ENCODE measurements around the gene C2CD4D. TPM values are rescaled to one million over a fixed set of nuclear protein-coding genes. Genes with fewer than 3 reads are reported as not detected.

The C2CD4D gene
- total RNA-seq, 1 donor from 2014 or later, result 0.16 TPM

- peaks cover 1% of the 10 kb centered on the region for H3K4me1 Mint-ChIP-seq (ENCODE audit: low read depth, unreplicated experiment)
These were observed 37.2 kb downstream of the C2CD4D start for GRCh38 chr1:151802372-151802771.

GRCh38 chr1:151801846-151802245 is 37.8 kb downstream of the C2CD4D start:
- H3K4me1 ChIP-seq (ENCODE audit: insufficient read depth, low read length), result no peaks in the 10 kb centered on the region
- peaks cover 1% of the 10 kb centered on the region for H3K4me1 Mint-ChIP-seq (ENCODE audit: low read depth, unreplicated experiment)
- H3K9me3 ChIP-seq (ENCODE audit: insufficient read depth, low read depth, low read length), result no peaks in the 10 kb centered on the region
- no peak for TF ChIP-seq CTCF (IDR thresholded peaks at IDR 0.05; ENCODE audit: insufficient read depth, low read depth, low read length)
- no peak for TF ChIP-seq EZH2 (IDR thresholded peaks at IDR 0.05; ENCODE audit: insufficient read depth, low read length)
- no peak overlapping the region for H3K4me3 Mint-ChIP-seq (ENCODE audit: unreplicated experiment)
- H3K27me3 ChIP-seq (ENCODE audit: insufficient read depth, low read length), result peaks cover 78% of the 10 kb centered on the region
- peaks cover 62% of the 10 kb centered on the region for H3K27me3 Mint-ChIP-seq (ENCODE audit: low read depth, unreplicated experiment)
- no peak overlapping the region for H3K9ac ChIP-seq (ENCODE audit: low read length)
- no peak overlapping the region for H2AFZ ChIP-seq (ENCODE audit: low read depth, low read length)
- no peak overlapping the region for H3K4me2 ChIP-seq (ENCODE audit: low read length)
- DNase-seq (ENCODE audit: low read depth) (no peak), FAIRE-seq (no peak)
- H3K36me3 ChIP-seq (ENCODE audit: insufficient read depth, low read length), result no peaks in the 10 kb centered on the region
- H4K20me1 ChIP-seq (ENCODE audit: insufficient read depth, low read length), result no peaks in the 10 kb centered on the region
- peaks cover 7% of the 10 kb centered on the region for H3K36me3 Mint-ChIP-seq (ENCODE audit: low read depth, unreplicated experiment)
- no peak overlapping the region for H3K4me3 ChIP-seq (ENCODE audit: insufficient read depth, low read depth, low read length)
- H3K27ac Mint-ChIP-seq (ENCODE audit: unreplicated experiment), result no peak overlapping the region
- no peaks in the 10 kb centered on the region for H3K79me2 ChIP-seq (ENCODE audit: insufficient read depth, low read length)
- no peak overlapping the region for H3K27ac ChIP-seq (ENCODE audit: low read depth, low read length)
- no peaks in the 10 kb centered on the region for H3K9me3 Mint-ChIP-seq (ENCODE audit: unreplicated experiment)

More at GRCh38 chr1:151802372-151802771, 37.2 kb downstream of the C2CD4D start:
- no peak overlapping the region for H3K4me3 ChIP-seq (ENCODE audit: insufficient read depth, low read depth, low read length)
- H3K4me2 ChIP-seq (ENCODE audit: low read length), result no peak overlapping the region
- H3K9ac ChIP-seq (ENCODE audit: low read length), result no peak overlapping the region
- TF ChIP-seq EZH2 (IDR thresholded peaks at IDR 0.05; ENCODE audit: insufficient read depth, low read length), result no peak
- TF ChIP-seq CTCF (IDR thresholded peaks at IDR 0.05; ENCODE audit: insufficient read depth, low read depth, low read length), result no peak
- no peaks in the 10 kb centered on the region for H3K79me2 ChIP-seq (ENCODE audit: insufficient read depth, low read length)
- H3K9me3 ChIP-seq (ENCODE audit: insufficient read depth, low read depth, low read length), result no peaks in the 10 kb centered on the region
- no peak overlapping the region for H3K27ac Mint-ChIP-seq (ENCODE audit: unreplicated experiment)
- H2AFZ ChIP-seq (ENCODE audit: low read depth, low read length), result no peak overlapping the region
- FAIRE-seq, result no peak
- DNase-seq (ENCODE audit: low read depth), result no peak
- H3K4me3 Mint-ChIP-seq (ENCODE audit: unreplicated experiment), result no peak overlapping the region
- H3K36me3 Mint-ChIP-seq (ENCODE audit: low read depth, unreplicated experiment), result peaks cover 7% of the 10 kb centered on the region
- no peaks in the 10 kb centered on the region for H3K9me3 Mint-ChIP-seq (ENCODE audit: unreplicated experiment)
- no peaks in the 10 kb centered on the region for H3K4me1 ChIP-seq (ENCODE audit: insufficient read depth, low read length)
- no peak overlapping the region for H3K27ac ChIP-seq (ENCODE audit: low read depth, low read length)
- no peaks in the 10 kb centered on the region for H4K20me1 ChIP-seq (ENCODE audit: insufficient read depth, low read length)
- peaks cover 80% of the 10 kb centered on the region for H3K27me3 ChIP-seq (ENCODE audit: insufficient read depth, low read length)
- no peaks in the 10 kb centered on the region for H3K36me3 ChIP-seq (ENCODE audit: insufficient read depth, low read length)
- H3K27me3 Mint-ChIP-seq (ENCODE audit: low read depth, unreplicated experiment), result peaks cover 63% of the 10 kb centered on the region

GRCh38 chr1:151801310-151801820 is 38.3 kb downstream of the C2CD4D start:
- TF ChIP-seq CTCF (IDR thresholded peaks at IDR 0.05; ENCODE audit: insufficient read depth, low read depth, low read length), result no peak
- no peak for TF ChIP-seq EZH2 (IDR thresholded peaks at IDR 0.05; ENCODE audit: insufficient read depth, low read length)
- H3K36me3 Mint-ChIP-seq (ENCODE audit: low read depth, unreplicated experiment), result peaks cover 10% of the 10 kb centered on the region
- Histone ChIP-seq H3K9ac (ENCODE audit: low read length) (no peak overlapping the region), H3K79me2 (ENCODE audit: insufficient read depth, low read length) (no peaks in the 10 kb centered on the region), H3K4me1 (ENCODE audit: insufficient read depth, low read length) (no peaks in the 10 kb centered on the region), H4K20me1 (ENCODE audit: insufficient read depth, low read length) (no peaks in the 10 kb centered on the region), H3K27me3 (ENCODE audit: insufficient read depth, low read length) (peaks cover 78% of the 10 kb centered on the region), H3K9me3 (ENCODE audit: insufficient read depth, low read depth, low read length) (no peaks in the 10 kb centered on the region), H3K36me3 (ENCODE audit: insufficient read depth, low read length) (no peaks in the 10 kb centered on the region), H2AFZ (ENCODE audit: low read depth, low read length) (no peak overlapping the region), H3K27ac (ENCODE audit: low read depth, low read length) (no peak overlapping the region), H3K4me3 (ENCODE audit: insufficient read depth, low read depth, low read length) (no peak overlapping the region), H3K4me2 (ENCODE audit: low read length) (no peak overlapping the region)
- DNase-seq (ENCODE audit: low read depth) (no peak), FAIRE-seq (no peak)
- H3K27ac Mint-ChIP-seq (ENCODE audit: unreplicated experiment), result no peak overlapping the region
- H3K27me3 Mint-ChIP-seq (ENCODE audit: low read depth, unreplicated experiment), result peaks cover 58% of the 10 kb centered on the region
- H3K9me3 Mint-ChIP-seq (ENCODE audit: unreplicated experiment), result no peaks in the 10 kb centered on the region
- no peak overlapping the region for H3K4me3 Mint-ChIP-seq (ENCODE audit: unreplicated experiment)
- peaks cover 4% of the 10 kb centered on the region for H3K4me1 Mint-ChIP-seq (ENCODE audit: low read depth, unreplicated experiment)
